DMS114 treated with DMSO at 0.1 percent for 48 hours (cell line): Measurements from ENCODE around the gene POM121L2.

Source experiments
- DNase-seq: peaks from one replicate; lab custom pipeline; 2025; ENCODE audit not compliant: unreplicated experiment; lab: John Stamatoyannopoulos, UW

Gene POM121L2

DNA sequence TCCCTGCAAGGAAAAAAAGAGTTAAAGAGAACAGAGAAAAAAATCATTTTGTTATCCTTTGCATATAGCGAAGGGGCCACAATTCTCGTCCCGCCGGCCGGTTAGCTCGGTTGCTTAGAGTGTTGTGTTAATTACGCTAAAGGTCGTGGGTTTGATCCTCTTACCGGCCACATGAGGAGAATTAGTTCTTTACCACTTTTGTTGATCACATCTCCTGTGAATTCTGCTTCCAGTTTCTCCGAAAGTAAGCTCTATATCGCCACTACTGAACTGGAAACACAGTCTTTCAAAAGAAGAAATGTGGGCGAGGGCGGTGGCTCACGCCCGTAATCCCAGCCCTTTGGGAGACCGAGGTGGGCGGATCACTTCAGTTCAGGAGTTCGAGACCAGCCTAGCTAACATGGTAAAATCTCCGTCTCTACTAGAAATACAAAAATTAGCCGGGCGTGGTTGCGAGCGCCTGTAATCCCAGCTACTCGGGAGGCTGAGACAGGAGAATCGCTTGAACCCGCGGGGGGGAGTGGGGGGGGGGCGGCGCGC is 51.2 kb downstream of the POM121L2 start:
- DNase-seq, result no peak

DNA sequence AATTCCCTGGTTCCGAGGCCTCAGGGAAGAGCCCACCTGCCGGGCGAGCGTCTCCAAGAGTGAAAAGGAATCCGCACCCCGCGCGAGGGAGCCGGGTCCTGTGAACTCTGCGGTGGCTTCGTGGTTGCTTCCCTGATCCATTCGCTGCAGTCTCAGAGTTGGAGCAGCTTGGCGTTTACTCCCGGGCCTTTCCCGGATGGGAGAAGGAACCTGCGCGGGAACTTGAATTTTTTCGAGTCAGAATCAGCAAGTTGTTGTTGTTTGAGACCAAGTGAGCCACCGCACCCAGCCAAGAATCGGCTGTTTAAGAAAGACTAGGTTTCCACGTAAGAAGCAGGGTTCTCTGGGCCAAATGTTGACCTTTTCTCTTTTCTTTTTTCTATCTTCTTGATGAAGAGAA is 51.7 kb downstream of the POM121L2 start:
- DNase-seq, result no peak
